ENCODE results near the gene SLC24A3.

DNA sequence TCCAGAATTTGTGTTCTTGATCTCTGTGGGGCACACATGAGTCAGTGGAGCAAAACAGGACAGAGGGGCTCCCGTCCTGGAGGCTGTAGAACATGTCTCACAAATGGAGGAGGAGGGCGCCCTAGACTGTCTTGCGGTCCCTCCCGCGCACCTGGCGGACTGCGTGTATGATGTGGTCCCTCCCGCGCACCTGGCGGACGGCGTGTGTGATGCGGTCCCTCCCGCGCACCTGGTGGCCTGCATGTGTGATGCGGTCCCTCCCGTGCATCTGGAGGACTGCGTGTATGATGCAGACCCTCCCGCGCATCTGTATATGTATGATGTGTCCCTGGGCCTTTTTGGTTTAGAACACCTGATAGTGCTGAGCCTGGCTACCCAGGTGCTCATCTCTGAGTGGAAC is 386.8 kb downstream of the SLC24A3 start:
- no peak for TF ChIP-seq CTCF (IDR thresholded peaks at IDR 0.05)
- TF ChIP-seq POLR2A (IDR thresholded peaks at IDR 0.05) = no peak

All from heart left ventricle (tissue), 13 donors.